HPDE6-E6E7 (cell line): ENCODE measurements around the gene TMED8.
"Not testable (repeated sequence)": the region's sequence is repeated elsewhere in the genome, so short reads cannot be mapped to it uniquely, and the experiment has no call there.

Experiments
- DNase-seq: peaks from one replicate; pipeline ENCODE4 v3.0.0; 2011; ENCODE audit warnings: missing footprints; ENCODE audit errors: extremely low spot score

The TMED8 gene

DNA sequence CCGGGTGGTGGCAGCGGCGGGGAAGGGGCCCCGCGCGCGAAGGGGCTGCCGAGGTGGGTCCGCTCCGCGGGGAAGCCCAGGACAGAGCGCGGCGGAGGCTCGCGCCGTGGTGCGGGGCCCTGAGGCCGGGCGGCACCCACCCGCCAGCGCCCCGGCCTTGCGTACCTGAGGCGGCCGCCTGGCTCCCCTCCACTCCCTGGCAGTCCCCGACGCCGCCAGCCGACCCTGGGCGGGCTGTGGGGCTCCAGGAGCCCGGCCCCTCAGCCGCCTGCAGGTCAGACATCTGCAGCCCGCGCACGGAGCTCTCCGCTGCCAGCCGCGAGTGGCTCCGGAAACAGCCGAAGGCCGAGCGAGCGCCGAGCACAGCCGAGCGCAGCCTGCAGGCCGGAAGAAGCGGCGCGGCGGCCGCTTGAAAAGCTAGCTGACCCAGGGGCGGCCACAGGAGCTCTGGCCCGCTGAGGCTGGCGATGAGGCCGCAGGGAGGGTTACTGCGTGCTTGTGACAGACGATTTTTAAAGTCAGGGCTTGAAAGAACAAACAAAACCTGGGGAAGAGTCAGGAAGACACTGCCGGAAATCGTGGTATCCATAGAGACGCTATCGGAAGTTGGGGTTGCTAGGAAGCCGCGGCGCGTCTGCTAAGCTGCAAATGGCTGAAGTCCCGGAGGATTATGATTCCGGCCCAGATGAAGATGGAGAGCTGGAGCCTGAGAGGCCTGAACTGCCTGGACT is at the start of gene TMED8, which contains the start of gene SAMD15:
TMED8 (minus strand) TSS at position 324 of the 731 bp plus-strand sequence; CDS start at position 283, 41 bp downstream.
SAMD15 (plus strand) TSS at position 609 of the 731 bp plus-strand sequence; CDS start at position 649, 40 bp downstream.
- DNase-seq: peak; percentile 89

DNA sequence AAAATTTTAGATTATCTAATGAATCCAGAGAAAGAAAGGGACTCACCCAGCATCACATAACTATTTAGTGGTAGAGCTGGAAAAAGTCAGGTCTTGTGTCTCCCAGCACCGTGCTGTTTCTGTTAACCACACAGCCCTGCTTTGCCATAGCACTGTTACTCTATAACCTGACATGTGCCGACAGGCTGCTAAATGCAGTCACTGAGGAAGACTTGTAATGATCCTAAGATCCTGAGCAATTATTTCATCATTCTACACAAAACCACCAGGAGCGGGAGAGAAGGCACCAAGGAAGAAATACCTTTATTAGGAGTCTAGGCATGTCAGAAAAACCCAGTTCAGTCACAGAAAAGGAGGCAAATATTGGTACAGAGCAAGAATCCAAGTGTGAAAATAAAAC is 49.5 kb upstream of the TMED8 start:
- DNase-seq: no peak

DNA sequence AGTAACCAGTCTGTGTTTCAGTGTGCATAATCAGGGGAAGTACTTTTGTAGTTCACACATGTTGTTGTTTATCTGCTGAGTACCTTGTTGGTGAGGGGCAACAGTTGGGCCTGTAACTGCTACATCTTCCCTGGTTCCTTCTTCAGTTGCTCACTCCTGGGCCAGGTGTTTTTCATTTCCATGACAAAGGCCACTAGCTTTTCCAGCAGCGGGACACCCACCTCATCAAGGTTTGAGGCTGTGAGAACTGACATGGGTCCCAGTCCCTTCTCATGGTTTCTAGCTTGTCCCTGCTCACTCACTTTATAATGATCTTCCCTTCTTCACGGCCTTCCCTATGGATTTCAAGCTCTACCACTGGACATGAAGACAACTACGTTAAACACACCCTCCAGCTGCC is 48.0 kb upstream of the TMED8 start:
- DNase-seq: no peak

GRCh38 chr14:77423423-77423822 is 46.5 kb upstream of the TMED8 start, which contains the start of gene NOXRED1:
TSS of gene NOXRED1 (minus strand) at chr14:77423523. CDS start at chr14:77422889, 634 bp downstream.
- no peak for DNase-seq

DNA sequence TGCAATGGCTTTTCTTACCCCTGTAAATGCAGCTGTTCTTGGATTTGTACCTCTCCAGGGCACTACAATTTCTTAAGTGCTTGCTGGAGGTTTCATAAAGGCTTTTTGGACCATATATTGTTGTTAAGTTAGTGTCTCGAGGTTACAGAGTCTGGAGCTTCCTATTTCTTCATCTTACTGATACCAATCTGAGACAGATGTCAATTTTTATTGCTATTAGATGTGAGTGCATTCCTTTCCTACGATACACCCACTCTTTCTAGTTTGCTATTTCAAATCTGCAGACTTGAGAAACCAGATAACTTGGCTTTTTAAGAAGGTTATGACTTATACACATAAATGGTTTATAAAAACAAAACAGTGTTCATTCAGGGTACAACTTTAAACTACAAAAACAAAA is 44.3 kb upstream of the TMED8 start:
- DNase-seq: no peak

DNA sequence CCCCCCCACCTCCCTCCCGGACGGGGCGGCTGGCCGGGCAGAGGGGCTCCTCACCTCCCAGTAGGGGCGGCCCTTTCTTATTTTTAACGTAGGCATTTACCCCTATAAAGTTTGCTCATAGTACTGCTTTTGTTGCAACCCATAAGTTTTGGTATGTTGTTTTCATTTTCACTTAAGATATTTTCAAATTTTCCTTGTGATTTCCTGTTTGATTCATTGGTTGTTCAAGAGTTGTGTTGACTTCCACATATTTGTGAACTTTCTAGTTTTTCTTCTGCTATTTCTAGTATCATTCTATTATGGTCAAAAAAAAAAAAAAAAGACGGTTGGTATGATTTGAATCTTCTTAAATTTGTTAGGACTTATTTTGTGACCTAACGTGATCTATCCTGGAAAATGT is 39.9 kb upstream of the TMED8 start:
- DNase-seq: no peak

GRCh38 chr14:77416098-77416497 is 39.2 kb upstream of the TMED8 start:
- not testable (repeated sequence) for DNase-seq

- not testable (repeated sequence) for DNase-seq
Measured at GRCh38 chr14:77415403-77416030, 38.6 kb upstream of the TMED8 start.

DNA sequence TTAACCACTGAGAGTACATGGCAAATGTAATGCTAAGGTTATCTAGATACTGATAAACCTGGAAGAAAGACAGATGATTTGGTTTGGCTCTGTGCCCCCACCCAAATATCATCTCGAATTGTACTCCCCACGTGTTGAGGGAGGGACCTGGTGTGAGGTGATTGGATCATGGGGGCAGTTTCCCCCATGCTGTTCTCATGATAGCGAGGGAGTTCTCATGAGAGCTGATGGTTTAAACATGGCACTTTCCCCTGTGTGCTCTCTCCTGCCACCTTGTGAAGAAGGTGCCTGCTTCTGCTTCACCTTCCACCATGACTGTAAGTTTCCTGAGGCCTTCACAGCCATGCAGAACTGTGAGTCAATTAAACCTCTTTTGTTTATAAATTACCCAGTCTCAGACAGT is 32.2 kb upstream of the TMED8 start:
- DNase-seq: no peak

DNA sequence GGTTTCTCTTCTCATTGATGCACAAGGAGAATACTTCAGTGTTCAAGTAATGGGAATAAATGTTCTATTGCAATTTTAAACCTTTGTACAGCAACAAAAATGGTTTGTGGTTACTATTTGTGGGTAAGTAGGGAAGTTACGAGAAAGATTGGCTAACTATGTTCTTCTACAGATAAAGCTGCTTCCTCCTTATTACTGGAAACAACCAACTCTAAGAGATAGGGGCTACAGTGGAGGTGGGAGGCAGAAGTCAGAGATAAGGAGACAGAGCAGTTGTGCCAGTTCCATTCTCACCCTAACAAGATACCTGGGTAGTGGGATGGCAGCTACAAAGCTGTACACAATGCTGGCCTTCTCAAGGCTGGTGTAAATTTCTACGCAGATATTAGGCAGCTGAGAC is 30.3 kb upstream of the TMED8 start:
- no peak for DNase-seq

DNA sequence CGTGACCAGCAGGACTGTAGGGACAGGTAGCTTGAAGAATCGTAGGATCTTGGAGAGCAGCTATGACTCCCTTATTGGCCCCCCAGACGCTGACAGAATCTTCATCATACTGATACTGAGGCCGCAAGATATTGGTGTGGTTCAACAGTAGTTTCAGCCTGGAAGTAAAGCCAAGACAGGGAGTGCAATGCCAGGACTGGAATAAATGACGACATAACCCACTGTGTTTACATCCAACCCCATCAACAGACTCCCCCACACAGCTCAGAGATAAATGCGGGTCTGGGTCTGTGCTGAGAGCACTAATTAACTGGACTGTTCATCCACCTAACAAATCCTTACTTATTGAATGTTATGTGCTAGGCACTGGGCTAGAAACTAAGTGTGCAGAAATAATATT is 29.8 kb upstream of the TMED8 start:
- no peak for DNase-seq

DNA sequence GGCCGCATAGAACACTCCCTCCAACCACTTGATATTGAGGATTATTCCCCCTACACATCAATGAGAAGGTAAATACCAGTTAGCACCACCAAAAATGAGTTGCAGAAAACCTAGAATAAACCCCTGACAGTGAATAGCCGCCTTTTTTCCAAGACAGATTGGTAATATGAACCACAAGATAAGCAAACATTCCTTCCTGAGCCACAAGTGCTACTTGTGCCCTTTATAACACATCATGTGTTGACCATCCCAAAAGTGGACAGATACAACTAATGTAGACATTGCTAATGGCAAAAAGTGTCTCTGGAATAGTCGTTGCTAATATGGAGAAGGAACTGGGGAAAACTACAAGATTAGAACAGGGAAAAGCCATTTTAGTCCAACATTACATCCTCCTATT is 29.2 kb upstream of the TMED8 start:
- DNase-seq: no peak

- DNase-seq: no peak
Measured at GRCh38 chr14:77403768-77404167, 26.9 kb upstream of the TMED8 start.

- no peak for DNase-seq
Measured at GRCh38 chr14:77400216-77400615, 23.3 kb upstream of the TMED8 start.

DNA sequence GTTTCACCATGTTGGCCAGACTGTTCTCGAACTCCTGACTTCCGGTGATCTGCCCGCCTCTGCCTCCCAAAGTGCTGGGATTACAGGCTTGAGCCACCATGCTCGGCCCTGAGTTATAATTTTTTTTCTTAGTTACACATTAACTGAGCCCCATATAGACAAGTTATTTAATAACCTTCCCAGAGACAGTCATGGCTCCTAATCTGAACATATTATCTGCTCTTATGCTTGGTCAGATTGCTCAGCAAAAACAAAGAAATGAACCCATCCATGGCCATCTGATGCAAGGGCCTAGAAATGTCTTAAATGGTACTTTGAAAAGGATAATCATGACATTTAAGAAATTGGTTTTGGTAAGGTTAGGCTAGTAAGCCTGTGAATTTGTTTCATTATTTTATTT is 13.3 kb upstream of the TMED8 start:
- DNase-seq: no peak

- no peak for DNase-seq
Measured at GRCh38 chr14:77378701-77379100, 1.8 kb upstream of the TMED8 start.

DNA sequence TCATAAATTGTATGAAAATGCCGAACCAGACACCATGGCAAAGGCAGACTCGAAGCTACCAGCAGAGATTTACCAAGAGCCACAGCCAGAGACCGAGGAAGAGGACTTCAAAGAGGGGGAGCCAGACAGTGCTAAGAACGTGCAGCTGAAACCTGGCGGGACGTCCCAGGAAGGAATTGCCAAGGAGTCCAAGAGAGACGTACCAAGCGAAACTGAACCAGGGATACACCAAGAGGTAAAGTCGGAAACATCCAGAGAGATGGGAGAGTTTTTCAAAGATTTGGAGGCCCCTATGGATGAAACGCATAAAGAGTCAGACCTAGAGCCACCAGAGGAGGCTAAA is 579 bp upstream of the TMED8 start:
- no peak for DNase-seq

- DNase-seq: peak; percentile 20
Measured at GRCh38 chr14:77375973-77376770, 722 bp downstream of the TMED8 start.

GRCh38 chr14:77375164-77375950 is 1.5 kb downstream of the TMED8 start:
- DNase-seq: no peak

- DNase-seq: no peak
Measured at GRCh38 chr14:77372304-77372841, 4.5 kb downstream of the TMED8 start.

- no peak for DNase-seq
Measured at GRCh38 chr14:77369285-77369684, 7.6 kb downstream of the TMED8 start.
